ENCODE data around the gene TIMM8A.
A peak's percentile ranks its signal among the peaks of the same experiment; 100 is the strongest.

The TIMM8A gene

GRCh38 chrX:101390664-101391525 is 42.4 kb upstream of the TIMM8A start, which contains the start of gene RPL36A:
TSS of gene RPL36A (plus strand) at chrX:101391011. CDS start at chrX:101391044, 33 bp downstream.
- H3K4me3 ChIP-seq = peak within 1 kb of the TSS; percentile 71
- peak; percentile 49 for TF ChIP-seq CTCF (IDR thresholded peaks at IDR 0.05)
- H3K27ac ChIP-seq = peak within 1 kb of the TSS; percentile 57 to 81
- DNase-seq (ENCODE audit: low spot score) = peak; percentile 87

DNA sequence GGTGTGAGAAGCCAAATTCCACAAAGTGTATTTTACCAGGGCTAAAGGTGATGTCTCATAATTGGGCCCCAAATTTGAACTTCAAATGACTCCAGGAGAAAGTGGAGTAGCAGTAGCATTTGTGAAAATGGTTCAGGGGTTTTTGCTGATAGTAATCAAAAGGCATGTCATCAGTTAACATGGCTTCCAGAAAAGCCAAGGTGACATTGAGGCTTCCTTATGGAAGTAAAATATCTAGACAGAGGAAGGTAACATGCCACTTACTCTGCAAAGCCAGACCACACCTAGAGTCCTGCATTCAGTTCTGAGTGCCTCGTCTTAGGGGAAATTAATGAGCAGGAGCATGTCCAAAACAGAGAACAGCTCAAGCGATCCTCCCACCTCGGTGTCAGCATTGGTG is 40.1 kb upstream of the TIMM8A start:
- no peak for TF ChIP-seq CTCF (IDR thresholded peaks at IDR 0.05)
- no peak overlapping the region for H3K27ac ChIP-seq
- DNase-seq (ENCODE audit: low spot score) = no peak
- no peak overlapping the region for H3K4me3 ChIP-seq

GRCh38 chrX:101386542-101386885 is 38.0 kb upstream of the TIMM8A start:
- Histone ChIP-seq H3K27ac (no peak overlapping the region), H3K4me3 (no peak overlapping the region)
- DNase-seq (ENCODE audit: low spot score) = no peak
- TF ChIP-seq CTCF (IDR thresholded peaks at IDR 0.05) = no peak

GRCh38 chrX:101385795-101386541 is 37.4 kb upstream of the TIMM8A start, which contains the start of gene BTK:
TSS of gene BTK (minus strand) at chrX:101386191. CDS start at chrX:101375284, 10,907 bp downstream.
- Histone ChIP-seq H3K27ac (peak within 1 kb of the TSS in 1 of 2 donors; percentile 22), H3K4me3 (peak within 1 kb of the TSS; percentile 28)
- no peak for TF ChIP-seq CTCF (IDR thresholded peaks at IDR 0.05)
- DNase-seq (ENCODE audit: low spot score) = no peak

- no peak for DNase-seq (ENCODE audit: low spot score)
- Histone ChIP-seq H3K27ac (no peak overlapping the region), H3K4me3 (peak overlapping the region; percentile 28)
- TF ChIP-seq CTCF (IDR thresholded peaks at IDR 0.05) = no peak
These were observed 36.6 kb upstream of the TIMM8A start for GRCh38 chrX:101385026-101385684.

GRCh38 chrX:101383679-101384205 is 35.2 kb upstream of the TIMM8A start:
- Histone ChIP-seq H3K4me3 (no peak overlapping the region), H3K27ac (no peak overlapping the region)
- no peak for TF ChIP-seq CTCF (IDR thresholded peaks at IDR 0.05)
- DNase-seq (ENCODE audit: low spot score) = no peak

All from coronary artery (tissue), 2 donors.